ENCODE results near the gene GPS1.
A peak's percentile ranks its signal among the peaks of the same experiment; 100 is the strongest.

GPS1 gene

GRCh38 chr17:82103553-82104451 lies 52.1 kb downstream of the GPS1 start:
- DNase-seq (ENCODE audit: low spot score): no peak

- DNase-seq (ENCODE audit: low spot score): no peak
These were observed 53.2 kb downstream of the GPS1 start for GRCh38 chr17:82104797-82105416.

- DNase-seq (ENCODE audit: low spot score): no peak
These were observed 53.8 kb downstream of the GPS1 start for GRCh38 chr17:82105417-82105881.

GRCh38 chr17:82105882-82106687 lies 54.4 kb downstream of the GPS1 start:
- DNase-seq (ENCODE audit: low spot score): peak; percentile 60

GRCh38 chr17:82106688-82107305 lies 55.1 kb downstream of the GPS1 start:
- no peak for DNase-seq (ENCODE audit: low spot score)

Measured in AG08395 (cell line).